GM12878 (cell line): ENCODE measurements around the gene LRRTM3. TPM values are rescaled to one million over a fixed set of nuclear protein-coding genes. Genes with fewer than 3 reads are reported as not detected.

Source experiments
- ATAC-seq: fragments of 200-7000 bp; cut with Tn5 transposase; 3 replicates; pipeline ENCODE4 v1.9.1; 2020; ENCODE audit warnings: mild to moderate bottlenecking, moderate library complexity
- BruUV-seq: library from RNA; stranded (reverse); fragments of 400-500 nt; replicated peaks from 2 replicates; lab custom pipeline; 2021; lab: Mats Ljungman, UMichigan
- CTCF ChIA-PET: fragments of 300-600 bp; sonication (Branson Sonifier 250); formaldehyde crosslinking; extraction: SDS; loops from one replicate; lab custom pipeline; 2021; ENCODE audit warnings: inconsistent platforms; lab: Yijun Ruan, JAX
- POLR2A ChIA-PET: fragments of 350-600 bp; formaldehyde crosslinking; extraction: SDS; loops from one replicate; lab custom pipeline; 2021; ENCODE audit warnings: inconsistent platforms; lab: Charles Lee
- RAD21 ChIA-PET: fragments of 300-600 bp; sonication (Branson Sonifier 250); formaldehyde crosslinking; loops from one replicate; lab custom pipeline; 2023; ENCODE audit warnings: antibody characterized with exemption; ENCODE audit not compliant: unreplicated experiment; lab: Charles Lee
- SMC1A ChIA-PET: fragments of 300-600 bp; sonication (Branson Sonifier 250); formaldehyde crosslinking; loops from one replicate; lab custom pipeline; 2023; ENCODE audit not compliant: unreplicated experiment, uncharacterized antibody; lab: Charles Lee
- DNase-seq: peaks from one replicate; pipeline ENCODE4 v3.0.0-alpha.2; 2011; ENCODE audit warnings: low read depth, low spot score
- FAIRE-seq: peaks from 3 replicates; lab custom pipeline; 2011; peaks lifted over from hg19 to GRCh38; lab: Jason Lieb, UNC
- H2AFZ ChIP-seq: 2 replicates; pipeline ENCODE4 v1.6.0; 2011; ENCODE audit warnings: low read depth, low read length, control low read depth; ENCODE audit not compliant: control insufficient read depth
- H3K27ac ChIP-seq: 2 replicates; pipeline ENCODE4 v1.5.1; 2011; ENCODE audit warnings: control low read depth; ENCODE audit not compliant: control insufficient read depth, insufficient read depth
- H3K27me3 ChIP-seq, 2 experiments: replicated peaks in 1 of 2; 2 replicates each; pipeline versions ENCODE4 v1.6.0 to v1.6.1; 2011; ENCODE audit warnings: low read length in 1 of 2; ENCODE audit not compliant: control insufficient read depth in 2 of 2, insufficient read depth in 2 of 2
- H3K36me3 ChIP-seq, 2 experiments: 2 replicates each; pipeline ENCODE4 v1.5.1; 2011; ENCODE audit warnings: low read length in 1 of 2; ENCODE audit not compliant: control insufficient read depth in 2 of 2, insufficient read depth in 2 of 2
- H3K4me1 ChIP-seq: 2 replicates; pipeline ENCODE4 v1.6.1; 2011; ENCODE audit warnings: mild to moderate bottlenecking, low read length, moderate library complexity, mixed read lengths; ENCODE audit not compliant: control insufficient read depth, insufficient read depth
- H3K4me2 ChIP-seq: 2 replicates; pipeline ENCODE4 v1.6.0; 2011; ENCODE audit warnings: control low read depth; ENCODE audit not compliant: control insufficient read depth, insufficient read depth
- H3K4me3 ChIP-seq: fragments of 200-600 bp; sonication (generic); 2 replicates; pipeline ENCODE4 v1.5.1; 2016
- H3K79me2 ChIP-seq: 2 replicates; pipeline ENCODE4 v1.6.0; 2011; ENCODE audit warnings: low read length; ENCODE audit not compliant: control insufficient read depth, insufficient read depth
- H3K9ac ChIP-seq: 2 replicates; pipeline ENCODE4 v1.8.0; 2011; ENCODE audit warnings: low read length, control low read depth, mixed read lengths; ENCODE audit not compliant: control insufficient read depth, insufficient read depth
- H3K9me3 ChIP-seq: replicated peaks from 3 replicates; pipeline ENCODE4 v1.5.1; 2011; ENCODE audit warnings: mild to moderate bottlenecking, low read length; ENCODE audit not compliant: control insufficient read depth, insufficient read depth
- H4K20me1 ChIP-seq: 2 replicates; pipeline ENCODE4 v1.6.0; 2011; ENCODE audit not compliant: control insufficient read depth, insufficient read depth
- ATF3 ChIP-seq: IDR thresholded peaks from 2 replicates; pipeline ENCODE4 v1.6.1; 2011; ENCODE audit warnings: low read depth, mild to moderate bottlenecking, low read length, moderate library complexity, borderline replicate concordance; ENCODE audit errors: extremely low read depth
- CHD2 ChIP-seq: IDR thresholded peaks from 2 replicates; pipeline ENCODE4 v1.6.1; 2011; ENCODE audit warnings: low read depth, low read length, improper control_type of control experiment, borderline replicate concordance
- CUX1 ChIP-seq: IDR thresholded peaks from 2 replicates; pipeline ENCODE4 v1.6.1; 2012; ENCODE audit warnings: improper control_type of control experiment, low read depth, low read length; ENCODE audit not compliant: insufficient replicate concordance
- EZH2 ChIP-seq: IDR thresholded peaks from 2 replicates; pipeline ENCODE4 v1.6.1; 2012; ENCODE audit warnings: low read depth, mild to moderate bottlenecking, control low read depth, inconsistent platforms, low read length, borderline replicate concordance; ENCODE audit not compliant: control insufficient read depth
- FOXK2 ChIP-seq: fragments of 450-650 bp; IDR thresholded peaks from 2 replicates; pipeline ENCODE4 v1.6.1; 2017; ENCODE audit warnings: mild to moderate bottlenecking, moderate library complexity
- KAT2A ChIP-seq: conservative IDR thresholded peaks from 2 replicates; pipeline ENCODE4 v1.6.1; 2011; ENCODE audit warnings: low read depth, low read length; ENCODE audit not compliant: control insufficient read depth
- NBN ChIP-seq: fragments of 450-650 bp; IDR thresholded peaks from 2 replicates; pipeline ENCODE4 v1.6.1; 2016
- PAX8 ChIP-seq: fragments of 450-650 bp; IDR thresholded peaks from 2 replicates; pipeline ENCODE4 v1.6.1; 2017; ENCODE audit warnings: mild to moderate bottlenecking, moderate library complexity
- POLR2A ChIP-seq: IDR thresholded peaks from 2 replicates; pipeline ENCODE4 v1.6.1; 2011; ENCODE audit warnings: low read depth, mild to moderate bottlenecking, low read length
- TAF1 ChIP-seq: IDR thresholded peaks from 2 replicates; pipeline ENCODE4 v1.6.1; 2011; ENCODE audit warnings: mild to moderate bottlenecking, low read depth, low read length, borderline replicate concordance
- ZBTB11 ChIP-seq: fragments of 450-650 bp; formaldehyde crosslinking; IDR thresholded peaks from 2 replicates; pipeline ENCODE4 v1.5.0; 2022; ENCODE audit warnings: mild to moderate bottlenecking, missing genetic modification characterization
- WGBS: methylation state at CpG from one replicate; pipeline ENCODE4 v1.1.6; 2016; ENCODE audit warnings: low lambda C conversion rate; ENCODE audit not compliant: insufficient replicate concordance, insufficient coverage; ENCODE audit errors: missing lambda C conversion rate; 5-methylcytosine and 5-hydroxymethylcytosine counted together
- in situ Hi-C: fragments of 300-500 bp; cut with MboI; formaldehyde crosslinking; loops from 9 replicates; pipeline ENCODE4 v1.14.3; 2018; ENCODE audit warnings: mixed read lengths
- intact Hi-C: fragments of 100-400 bp; cut with micrococcal nuclease; formaldehyde crosslinking; loops from one replicate; pipeline ENCODE4 v1.14.2; 2022; ENCODE audit not compliant: unreplicated experiment
- polyA plus RNA-seq, 11 experiments: library from polyadenylated mRNA; depleted of rRNA in 4 of 11; unstranded in 6 of 11; stranded (reverse) in 5 of 11; fragments of >200 nt; fragmentation: Nextera tagmentation in 4 of 11; fragmentation: Illumina TruSeq in 1 of 11; extraction: Ambion mirVana in 4 of 11; extraction: Trizol in 1 of 11; gene quantifications; 1 replicate in 1 of 11; 2 replicates in 10 of 11; pipeline versions ENCODE4 v1.2.1 to v1.2.3, GENCODE V29; 2011 to 2016; ENCODE audit warnings: inconsistent platforms in 2 of 11, missing spikeins in 2 of 11, low read depth in 1 of 11
- total RNA-seq, 4 experiments: library from RNA; depleted of rRNA in 3 of 4; stranded (reverse); fragments of >200 nt in 3 of 4; fragmentation: Illumina TruSeq in 1 of 4; extraction: Trizol in 1 of 4; gene quantifications; 2 replicates each; pipeline versions ENCODE4 v1.2.1 to v1.2.3, GENCODE V29; 2013 to 2021

Gene LRRTM3
- total and polyA plus RNA-seq, 10 of the 15 experiments (the other 5 are each of a cell fraction or from before 2014, with no cell fraction given), result not detected

- intact Hi-C loops, result no loop called here
- no peaks in the 10 kb centered on the region for H3K27me3 ChIP-seq
- no peak overlapping the region for H3K4me3 ChIP-seq
- RAD21 ChIA-PET, result interaction anchor here (1.0 kb wide), 1 partner anchor 98 kb away, joined by 3 read pairs; no protein-coding TSS in a partner anchor
- POLR2A ChIA-PET, result no interaction called here
- no peak for FAIRE-seq
- no peak for DNase-seq
- H3K9ac ChIP-seq, result no peak overlapping the region
- TF ChIP-seq NBN (no peak), TAF1 (no peak), POLR2A (no peak), CUX1 (no peak), KAT2A (no peak), EZH2 (no peak), ATF3 (no peak), PAX8 (no peak), FOXK2 (no peak), ZBTB11 (no peak), CHD2 (no peak)
- TF ChIP-seq, all 136 proteins: peak for 0
- H3K27ac ChIP-seq, result no peak overlapping the region
- BruUV-seq, result no TSS peak
- H3K4me1 ChIP-seq, result no peaks in the 10 kb centered on the region
- 10% methylated on average over 5 of the region's 5 CpGs for WGBS
- in situ Hi-C loops, result no loop called here
- no peak overlapping the region for H3K4me2 ChIP-seq
- no peaks in the 10 kb centered on the region for H3K36me3 ChIP-seq
- SMC1A ChIA-PET, result interaction anchor here (1.1 to 1.3 kb wide), 2 partner anchors 12 to 15 kb away, joined by 3 to 4 read pairs; no protein-coding TSS in a partner anchor
- no peaks in the 10 kb centered on the region for H3K9me3 ChIP-seq
- H4K20me1 ChIP-seq, result no peaks in the 10 kb centered on the region
- ATAC-seq, result no peak
- no peaks in the 10 kb centered on the region for H3K79me2 ChIP-seq
- no peak overlapping the region for H2AFZ ChIP-seq
- CTCF ChIA-PET, result no interaction called here
These were observed 124.6 kb downstream of the LRRTM3 start for GRCh38 chr10:67050415-67050814.
